Esophagus squamous epithelium (tissue), 4 donors: ENCODE results near the gene MRGPRX2.

Source experiments
- POLR2A ChIP-seq, 4 donors: fragments of 450-650 bp; IDR thresholded peaks; one replicate each; pipeline ENCODE4 v1.6.1; 2017; ENCODE audit warnings: antibody characterized with exemption in 4 of 4, mild to moderate bottlenecking in 4 of 4, moderate library complexity in 3 of 4
- TF ChIP-seq, protein P1 (sequence below), 6 experiments: fragments of 450-650 bp in 4 of 6; fragments of 200-600 bp in 2 of 6; sonication (generic) in 2 of 6; IDR thresholded peaks; one replicate each; pipeline ENCODE4 v1.5.1; 2016 to 2019; ENCODE audit warnings: antibody characterized with exemption in 6 of 6, mild to moderate bottlenecking in 4 of 6, moderate library complexity in 4 of 6

DNA sequence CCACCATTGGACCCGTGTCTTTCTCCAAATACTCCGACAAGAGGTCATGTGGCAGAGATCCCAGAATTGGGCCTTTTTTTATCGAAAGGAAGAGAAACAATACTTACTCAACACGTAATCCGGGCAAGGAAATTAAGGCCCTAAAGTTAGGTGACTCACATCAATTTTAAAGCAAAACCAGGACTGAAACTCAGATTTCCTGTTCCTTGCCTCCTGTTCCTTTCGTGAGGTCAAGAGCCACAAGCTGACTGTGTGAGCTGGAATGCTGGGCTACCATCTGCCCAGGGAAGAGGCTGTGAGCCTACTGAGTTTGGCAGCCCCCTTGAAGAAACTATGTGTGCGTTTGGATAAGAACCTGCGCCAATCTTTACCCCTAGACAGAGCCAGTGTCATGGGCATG is 27.1 kb upstream of the MRGPRX2 start:
- TF ChIP-seq, protein P1, sequence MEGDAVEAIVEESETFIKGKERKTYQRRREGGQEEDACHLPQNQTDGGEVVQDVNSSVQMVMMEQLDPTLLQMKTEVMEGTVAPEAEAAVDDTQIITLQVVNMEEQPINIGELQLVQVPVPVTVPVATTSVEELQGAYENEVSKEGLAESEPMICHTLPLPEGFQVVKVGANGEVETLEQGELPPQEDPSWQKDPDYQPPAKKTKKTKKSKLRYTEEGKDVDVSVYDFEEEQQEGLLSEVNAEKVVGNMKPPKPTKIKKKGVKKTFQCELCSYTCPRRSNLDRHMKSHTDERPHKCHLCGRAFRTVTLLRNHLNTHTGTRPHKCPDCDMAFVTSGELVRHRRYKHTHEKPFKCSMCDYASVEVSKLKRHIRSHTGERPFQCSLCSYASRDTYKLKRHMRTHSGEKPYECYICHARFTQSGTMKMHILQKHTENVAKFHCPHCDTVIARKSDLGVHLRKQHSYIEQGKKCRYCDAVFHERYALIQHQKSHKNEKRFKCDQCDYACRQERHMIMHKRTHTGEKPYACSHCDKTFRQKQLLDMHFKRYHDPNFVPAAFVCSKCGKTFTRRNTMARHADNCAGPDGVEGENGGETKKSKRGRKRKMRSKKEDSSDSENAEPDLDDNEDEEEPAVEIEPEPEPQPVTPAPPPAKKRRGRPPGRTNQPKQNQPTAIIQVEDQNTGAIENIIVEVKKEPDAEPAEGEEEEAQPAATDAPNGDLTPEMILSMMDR (IDR thresholded peaks at IDR 0.05) = no peak
- TF ChIP-seq POLR2A (IDR thresholded peaks at IDR 0.05) = no peak
